Smooth muscle cell (in vitro differentiated cells): Measurements from ENCODE around the gene TRIO. TPM values are rescaled to one million over a fixed set of nuclear protein-coding genes. Genes with fewer than 3 reads are reported as not detected.

Source experiments
- DNase-seq: peaks from one replicate; lab custom pipeline; 2025; ENCODE audit not compliant: unreplicated experiment; lab: John Stamatoyannopoulos, UW
- H2AFZ ChIP-seq: fragments of 200-600 bp; sonication (generic); 2 replicates; pipeline ENCODE4 v1.6.0; 2016; ENCODE audit warnings: antibody characterized with exemption, low read depth, mild to moderate bottlenecking
- H3F3A ChIP-seq: fragments of 200-600 bp; sonication (generic); 2 replicates; pipeline ENCODE4 v1.6.0; 2017; ENCODE audit warnings: antibody characterized with exemption, low read depth
- H3K27ac ChIP-seq: fragments of 200-600 bp; sonication (generic); 2 replicates; pipeline ENCODE4 v1.5.1; 2016; ENCODE audit warnings: low read depth, mild to moderate bottlenecking
- H3K27me3 ChIP-seq: fragments of 200-600 bp; sonication (generic); 2 replicates; pipeline ENCODE4 v1.6.1; 2016; ENCODE audit warnings: low read depth, mild to moderate bottlenecking
- H3K36me3 ChIP-seq: fragments of 200-600 bp; sonication (generic); 2 replicates; pipeline ENCODE4 v1.5.1; 2016; ENCODE audit warnings: low read depth
- H3K4me1 ChIP-seq: fragments of 200-600 bp; sonication (generic); 2 replicates; pipeline ENCODE4 v1.5.1; 2016; ENCODE audit warnings: low read depth
- H3K4me2 ChIP-seq: fragments of 200-600 bp; sonication (generic); 2 replicates; pipeline ENCODE4 v1.6.0; 2016; ENCODE audit warnings: mild to moderate bottlenecking
- H3K4me3 ChIP-seq: fragments of 200-600 bp; sonication (generic); 2 replicates; pipeline ENCODE4 v1.5.1; 2016; ENCODE audit warnings: mild to moderate bottlenecking
- H3K79me2 ChIP-seq: fragments of 200-600 bp; sonication (generic); 2 replicates; pipeline ENCODE4 v1.6.0; 2016; ENCODE audit warnings: low read depth, mild to moderate bottlenecking
- H3K9ac ChIP-seq: fragments of 200-600 bp; sonication (generic); 2 replicates; pipeline ENCODE4 v1.6.0; 2016; ENCODE audit warnings: low read depth
- H3K9me3 ChIP-seq: fragments of 200-600 bp; sonication (generic); replicated peaks from 2 replicates; pipeline ENCODE4 v1.5.1; 2016; ENCODE audit warnings: low read depth
- H4K20me1 ChIP-seq: fragments of 200-600 bp; sonication (generic); 2 replicates; pipeline ENCODE4 v1.6.0; 2016; ENCODE audit warnings: low read depth
- CTCF ChIP-seq: fragments of 200-600 bp; sonication (generic); IDR thresholded peaks from 2 replicates; pipeline ENCODE4 v1.5.1; 2017; ENCODE audit warnings: borderline replicate concordance, mild to moderate bottlenecking, antibody characterized with exemption; ENCODE audit not compliant: insufficient read depth, poor library complexity, severe bottlenecking
- WGBS: methylation state at CpG from one replicate; pipeline ENCODE4 v1.1.7; 2016; ENCODE audit warnings: low lambda C conversion rate; 5-methylcytosine and 5-hydroxymethylcytosine counted together
- polyA plus RNA-seq: library from polyadenylated mRNA; unstranded; fragments of >200 nt; fragmentation: Nextera tagmentation; extraction: Ambion mirVana; gene quantifications from 2 replicates; pipeline ENCODE4 v1.2.1, GENCODE V29; 2016
- total RNA-seq: library from RNA; depleted of rRNA; stranded (reverse); fragments of >200 nt; gene quantifications from 2 replicates; pipeline ENCODE4 v1.2.3, GENCODE V29; 2014

TRIO gene
- total and polyA plus RNA-seq, 2 experiments from 2014 or later: 10.2 to 118 TPM

- WGBS: 45% methylated on average over 3 of the region's 3 CpGs
- H2AFZ ChIP-seq: no peak overlapping the region
- H3K4me2 ChIP-seq: no peak overlapping the region
- H3F3A ChIP-seq: no peaks in the 10 kb centered on the region
- H4K20me1 ChIP-seq: no peaks in the 10 kb centered on the region
- H3K36me3 ChIP-seq: no peaks in the 10 kb centered on the region
- H3K9ac ChIP-seq: no peak overlapping the region
- no peak overlapping the region for H3K4me3 ChIP-seq
- no peak overlapping the region for H3K27ac ChIP-seq
- no peaks in the 10 kb centered on the region for H3K9me3 ChIP-seq
- H3K27me3 ChIP-seq: no peaks in the 10 kb centered on the region
- DNase-seq: no peak
- no peaks in the 10 kb centered on the region for H3K4me1 ChIP-seq
- no peak for TF ChIP-seq CTCF
- no peaks in the 10 kb centered on the region for H3K79me2 ChIP-seq
These were observed 373.8 kb downstream of the TRIO start for GRCh38 chr5:14516901-14517300.

- no peak overlapping the region for H3K4me3 ChIP-seq
- H3K27ac ChIP-seq: no peak overlapping the region
- H3F3A ChIP-seq: no peaks in the 10 kb centered on the region
- H3K9ac ChIP-seq: no peak overlapping the region
- H4K20me1 ChIP-seq: no peaks in the 10 kb centered on the region
- H3K4me2 ChIP-seq: no peak overlapping the region
- H3K79me2 ChIP-seq: no peaks in the 10 kb centered on the region
- DNase-seq: no peak
- no peaks in the 10 kb centered on the region for H3K36me3 ChIP-seq
- no peaks in the 10 kb centered on the region for H3K4me1 ChIP-seq
- H2AFZ ChIP-seq: no peak overlapping the region
- 94% methylated on average over 7 of the region's 7 CpGs for WGBS
- H3K27me3 ChIP-seq: no peaks in the 10 kb centered on the region
- H3K9me3 ChIP-seq: no peaks in the 10 kb centered on the region
- no peak for TF ChIP-seq CTCF
These were observed 375.5 kb downstream of the TRIO start for GRCh38 chr5:14518638-14519037.

- Histone ChIP-seq H3K27me3 (no peaks in the 10 kb centered on the region), H3F3A (no peaks in the 10 kb centered on the region), H3K27ac (no peak overlapping the region), H3K4me2 (no peak overlapping the region), H3K9ac (no peak overlapping the region), H3K36me3 (no peaks in the 10 kb centered on the region), H3K9me3 (no peaks in the 10 kb centered on the region), H3K4me1 (no peaks in the 10 kb centered on the region), H3K4me3 (no peak overlapping the region), H3K79me2 (no peaks in the 10 kb centered on the region), H4K20me1 (no peaks in the 10 kb centered on the region), H2AFZ (no peak overlapping the region)
- 97% methylated on average over 10 of the region's 10 CpGs for WGBS
- no peak for DNase-seq
- TF ChIP-seq CTCF: no peak
These were observed 378.6 kb downstream of the TRIO start for GRCh38 chr5:14521748-14522147.

- TF ChIP-seq CTCF: no peak
- no peaks in the 10 kb centered on the region for H3K27me3 ChIP-seq
- H4K20me1 ChIP-seq: no peaks in the 10 kb centered on the region
- DNase-seq: no peak
- no peak overlapping the region for H2AFZ ChIP-seq
- no peak overlapping the region for H3K4me2 ChIP-seq
- no peaks in the 10 kb centered on the region for H3K36me3 ChIP-seq
- no peaks in the 10 kb centered on the region for H3K4me1 ChIP-seq
- no peaks in the 10 kb centered on the region for H3K79me2 ChIP-seq
- WGBS: 98% methylated on average over 2 of the region's 2 CpGs
- no peak overlapping the region for H3K4me3 ChIP-seq
- H3K27ac ChIP-seq: no peak overlapping the region
- H3K9ac ChIP-seq: no peak overlapping the region
- no peaks in the 10 kb centered on the region for H3F3A ChIP-seq
- no peaks in the 10 kb centered on the region for H3K9me3 ChIP-seq
These were observed 379.6 kb downstream of the TRIO start for GRCh38 chr5:14522721-14523120.
